ENCODE results near the gene S1PR3.
"Not testable (repeated sequence)": the region's sequence is repeated elsewhere in the genome, so short reads cannot be mapped to it uniquely, and the experiment has no call there.

The S1PR3 gene

GRCh38 chr9:88991066-88992034 is at the start of gene S1PR3:
S1PR3 (plus strand) TSS chr9:88991468; CDS start chr9:89001201, 9,733 bp downstream.
- DNase-seq (ENCODE audit: low spot score): peak; percentile 80

DNA sequence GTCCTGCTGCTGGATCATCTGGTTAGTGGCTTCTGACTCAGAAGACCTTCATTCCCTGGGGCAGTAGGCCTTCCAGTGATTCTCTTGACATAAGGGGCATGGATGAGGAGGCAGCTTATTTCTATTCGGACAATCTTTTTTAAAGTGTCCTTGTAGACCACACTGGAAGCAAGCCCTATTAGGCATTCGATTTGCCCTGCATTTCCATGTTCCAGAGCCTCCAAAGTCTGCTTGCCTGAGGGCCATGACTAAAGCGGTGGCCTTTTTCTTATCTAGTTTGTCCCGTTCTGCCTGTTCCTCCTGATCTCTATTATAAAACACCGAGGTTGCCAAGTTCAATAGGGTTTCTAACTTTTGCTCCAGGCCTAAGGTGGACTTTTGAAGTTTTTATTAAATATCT is 49.7 kb upstream of the S1PR3 start:
- DNase-seq (ENCODE audit: low spot score): not testable (repeated sequence)

- DNase-seq (ENCODE audit: low spot score): no peak
These were observed 48.9 kb upstream of the S1PR3 start for GRCh38 chr9:88942411-88942810.

DNA sequence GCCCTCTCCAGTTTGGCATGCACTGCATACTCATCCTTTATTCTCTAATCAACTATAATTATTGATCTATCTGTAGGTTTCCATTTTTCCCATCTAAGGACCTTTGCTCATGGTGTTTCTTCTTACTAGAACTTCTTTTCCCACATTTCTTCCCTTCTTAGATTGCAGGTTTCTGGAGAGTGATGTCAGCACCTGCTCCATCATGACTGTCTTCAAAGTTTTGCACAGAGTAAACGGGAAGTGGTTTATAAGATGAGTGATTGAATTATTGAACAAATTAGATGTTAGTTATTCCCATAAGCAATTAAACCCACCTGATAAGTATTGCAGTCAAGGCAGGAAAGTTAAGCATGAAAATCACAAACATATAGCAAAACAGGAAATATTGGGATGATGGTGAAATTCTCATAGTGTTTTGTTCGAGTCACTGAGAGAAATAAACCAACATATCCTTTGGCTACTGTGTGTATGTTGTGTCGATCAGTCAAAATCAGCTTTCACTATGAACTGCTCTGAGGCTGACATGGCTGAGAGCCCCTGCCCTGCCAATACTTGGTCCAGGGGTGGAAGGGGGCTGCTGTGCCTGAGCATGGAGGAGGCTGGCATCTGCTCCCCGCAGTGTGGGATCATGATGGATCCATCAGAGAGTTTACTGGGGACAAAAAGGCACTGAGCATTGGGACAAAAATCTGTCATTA is 45.5 kb upstream of the S1PR3 start:
- DNase-seq (ENCODE audit: low spot score): no peak

DNA sequence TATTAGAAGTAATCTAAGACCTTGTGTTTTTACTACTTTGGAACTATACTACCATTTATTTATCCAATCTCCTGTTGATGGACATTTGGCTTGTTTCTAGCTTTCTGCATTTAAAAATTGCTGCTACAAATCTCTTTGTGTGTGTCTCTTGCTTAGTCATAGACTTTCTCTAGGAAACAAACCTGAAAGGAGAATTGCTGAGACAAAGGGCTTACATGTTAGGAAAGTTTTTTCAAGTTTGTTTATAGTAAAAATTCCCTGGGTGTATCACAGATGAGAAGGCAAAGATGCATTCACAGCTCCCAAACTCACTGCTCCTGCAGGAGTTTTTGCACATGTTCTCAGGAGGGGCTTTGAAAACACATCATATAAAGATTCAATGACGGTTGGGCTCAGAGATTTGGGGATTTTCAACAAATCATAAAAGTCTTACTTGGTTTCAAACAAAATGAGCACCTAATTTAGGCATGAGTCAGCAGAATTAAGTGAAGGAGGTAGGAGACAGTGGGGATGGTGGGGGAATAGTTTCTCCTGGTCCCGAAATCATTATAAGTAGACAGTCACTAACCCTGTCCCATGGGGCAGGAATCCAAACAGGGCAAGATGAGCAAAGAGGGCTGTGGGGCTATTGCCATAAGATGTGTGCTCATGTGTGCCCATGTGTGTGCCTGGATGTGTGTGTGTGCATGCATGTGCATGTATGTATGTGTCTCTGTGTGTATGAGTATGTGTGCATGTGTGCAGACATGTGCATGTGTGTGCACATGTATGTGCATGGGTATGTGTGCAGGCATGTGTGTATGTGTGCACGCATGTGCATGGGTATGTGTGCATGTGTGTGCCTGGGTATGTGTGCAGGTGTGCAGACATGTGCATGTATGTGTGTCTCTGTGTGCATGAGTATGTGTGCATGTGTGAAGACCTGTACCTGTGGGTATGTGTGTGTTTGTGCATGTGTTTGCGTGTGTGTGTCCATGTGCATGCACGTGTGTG is 43.4 kb upstream of the S1PR3 start:
- DNase-seq (ENCODE audit: low spot score): no peak

GRCh38 chr9:88949425-88949824 is 41.8 kb upstream of the S1PR3 start:
- DNase-seq (ENCODE audit: low spot score): no peak

- peak; percentile 23 for DNase-seq (ENCODE audit: low spot score)
These were observed 41.3 kb upstream of the S1PR3 start for GRCh38 chr9:88949961-88950340.

DNA sequence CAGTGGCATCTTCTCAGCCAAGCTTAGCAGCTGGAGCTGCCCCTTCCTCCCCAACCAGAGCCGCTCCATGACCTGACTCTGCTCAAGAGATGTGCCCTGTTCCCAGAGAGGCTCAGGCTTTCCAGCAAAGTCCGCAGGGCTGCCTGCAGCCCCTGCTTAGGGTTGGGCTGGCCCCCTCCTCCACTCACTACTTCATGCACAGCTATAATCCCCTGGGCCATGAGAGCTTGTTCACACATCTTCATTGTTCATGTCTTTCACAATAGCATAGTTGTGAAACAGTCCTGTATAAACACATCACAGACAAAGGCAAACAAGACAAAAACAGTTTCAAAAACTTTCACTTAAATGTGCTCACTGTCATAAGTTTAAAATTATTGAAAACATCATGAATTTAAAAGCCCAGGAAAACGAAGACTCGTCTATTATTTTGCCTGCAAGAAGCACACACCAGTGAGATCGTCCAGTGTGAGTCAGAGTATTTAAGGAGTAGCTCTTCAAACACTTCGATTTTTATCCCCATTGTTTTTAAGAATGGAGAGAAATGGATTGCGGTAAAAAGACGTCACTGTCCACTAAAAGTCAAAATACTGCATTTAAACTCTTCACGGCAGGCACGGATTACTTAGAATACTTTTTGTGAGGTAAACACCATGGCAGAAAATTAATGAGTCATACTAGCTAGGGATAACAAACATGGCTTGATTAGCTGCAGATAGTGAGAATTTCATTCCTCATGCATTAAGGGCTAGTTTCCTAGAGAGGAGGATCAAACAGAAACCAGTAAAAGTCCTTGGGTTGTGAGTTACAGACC is 40.7 kb upstream of the S1PR3 start:
- peak; percentile 47 for DNase-seq (ENCODE audit: low spot score)

DNA sequence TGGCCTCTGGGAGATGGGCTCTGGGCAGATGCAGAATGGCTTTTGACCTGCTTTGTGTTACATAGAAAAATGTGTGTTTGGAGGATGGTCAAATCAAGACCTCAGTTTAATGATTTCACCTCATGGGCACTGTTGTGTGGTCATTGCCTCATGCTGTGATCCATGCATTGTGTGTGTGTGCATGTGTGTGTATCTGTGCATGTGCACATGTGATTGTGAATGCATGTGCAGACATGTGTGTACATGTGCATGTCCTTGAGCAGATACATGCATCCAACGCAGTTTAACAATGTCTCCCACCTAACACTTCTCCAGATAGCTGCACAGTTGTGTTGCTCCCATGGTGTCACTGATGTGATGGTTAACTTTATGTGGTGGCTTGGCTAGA is 40.1 kb upstream of the S1PR3 start:
- no peak for DNase-seq (ENCODE audit: low spot score)

DNA sequence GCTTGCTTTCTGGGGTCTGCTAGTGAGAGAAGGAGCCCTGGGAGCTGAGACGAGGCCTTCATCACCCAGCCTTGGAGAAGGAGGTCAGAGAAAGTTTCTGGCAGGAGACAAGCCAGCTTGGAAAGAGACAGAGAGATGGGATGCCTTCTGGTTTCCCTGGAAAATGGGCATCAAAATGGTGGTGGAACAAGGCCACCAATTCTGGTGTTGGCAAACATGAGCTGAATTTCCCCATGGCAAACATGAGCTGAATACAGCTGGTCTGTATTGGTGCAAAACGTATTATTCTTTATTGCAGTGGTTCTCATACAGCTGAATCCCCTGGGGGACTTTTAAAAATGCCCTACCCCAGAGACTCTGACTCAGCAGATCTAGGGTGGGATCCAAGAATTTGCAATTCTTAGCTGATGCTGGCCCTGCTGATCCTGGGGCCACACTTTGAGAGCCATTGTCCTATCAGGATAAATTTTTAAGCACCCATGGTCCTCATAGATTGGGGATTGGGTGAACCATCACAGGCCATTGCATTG is 39.1 kb upstream of the S1PR3 start:
- no peak for DNase-seq (ENCODE audit: low spot score)

DNA sequence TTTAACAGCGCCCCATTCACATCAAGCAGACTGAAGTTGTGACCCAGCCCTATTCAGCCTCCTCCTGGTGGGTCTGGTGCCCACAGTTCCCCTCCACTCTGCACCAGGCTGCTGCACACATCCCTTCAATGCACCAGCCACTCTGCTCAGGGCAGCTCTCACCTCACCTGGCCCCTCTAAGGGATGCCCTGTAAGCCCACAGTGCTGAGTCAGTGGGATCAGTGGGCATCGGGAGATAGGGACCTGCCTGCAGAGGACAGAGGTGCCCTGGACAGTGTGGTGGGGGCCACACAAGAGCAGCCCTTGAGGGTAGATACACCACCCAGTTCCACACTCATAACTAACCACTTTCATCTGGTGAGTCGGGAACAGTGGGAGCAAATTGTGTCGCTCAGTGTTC is 38.3 kb upstream of the S1PR3 start:
- no peak for DNase-seq (ENCODE audit: low spot score)

DNA sequence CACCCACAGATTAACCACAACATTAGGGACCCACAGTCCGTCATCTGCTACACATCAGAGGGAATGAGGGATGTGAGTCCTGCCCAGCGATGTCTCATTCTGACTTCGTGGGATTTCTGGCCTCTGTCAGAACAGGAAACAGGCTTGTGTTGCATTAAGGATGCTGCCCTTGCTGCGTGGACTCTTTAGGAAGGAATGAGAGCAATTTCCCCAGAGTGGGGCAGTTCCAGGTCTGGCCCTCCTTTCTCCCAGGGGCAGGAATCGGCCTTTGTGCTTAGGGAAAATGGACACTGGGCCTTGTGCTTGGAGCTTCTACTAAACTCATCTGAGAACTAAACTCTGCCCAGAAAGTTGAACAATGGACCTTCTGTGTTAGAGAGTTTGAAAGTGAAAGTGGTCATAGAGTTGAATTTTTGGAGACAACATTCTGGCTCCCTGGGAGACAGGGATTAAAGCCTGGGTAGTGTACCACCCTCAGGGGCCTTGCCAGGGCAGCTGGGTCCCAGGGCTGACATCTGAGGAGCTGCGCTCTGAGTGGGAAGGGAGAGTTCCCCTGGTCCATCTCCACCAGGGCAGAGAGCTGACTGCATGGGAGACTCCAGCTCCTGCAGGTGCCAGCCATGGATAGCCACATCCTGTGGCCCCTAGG is 37.8 kb upstream of the S1PR3 start:
- peak; percentile 71 for DNase-seq (ENCODE audit: low spot score)

GRCh38 chr9:88954066-88954465 is 37.2 kb upstream of the S1PR3 start:
- peak; percentile 34 for DNase-seq (ENCODE audit: low spot score)

GRCh38 chr9:88957526-88957925 is 33.7 kb upstream of the S1PR3 start:
- no peak for DNase-seq (ENCODE audit: low spot score)

GRCh38 chr9:88959727-88960469 is 31.4 kb upstream of the S1PR3 start:
- no peak for DNase-seq (ENCODE audit: low spot score)

GRCh38 chr9:88960632-88961031 is 30.6 kb upstream of the S1PR3 start:
- no peak for DNase-seq (ENCODE audit: low spot score)

DNA sequence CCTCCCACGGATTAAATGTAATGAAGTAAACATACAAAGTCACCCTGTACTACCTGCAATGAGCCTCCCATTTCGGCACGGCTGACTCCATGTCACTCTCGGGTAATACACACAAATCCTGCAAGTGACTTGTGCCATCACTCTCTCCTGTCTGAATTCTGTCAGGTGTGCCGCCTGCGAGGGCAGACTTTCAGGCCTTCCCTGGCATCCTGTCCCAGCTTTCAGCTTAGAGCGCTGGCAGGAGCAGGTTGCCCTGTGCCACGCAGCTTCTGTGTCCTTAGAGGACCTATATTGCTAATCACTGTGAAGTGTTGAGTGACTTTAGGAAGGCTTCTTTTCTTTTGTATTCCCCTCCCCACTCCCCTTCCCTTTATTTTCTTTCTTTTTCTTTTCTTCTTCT is 25.8 kb upstream of the S1PR3 start:
- DNase-seq (ENCODE audit: low spot score): no peak

GRCh38 chr9:88966894-88967676 is 24.2 kb upstream of the S1PR3 start:
- no peak for DNase-seq (ENCODE audit: low spot score)

DNA sequence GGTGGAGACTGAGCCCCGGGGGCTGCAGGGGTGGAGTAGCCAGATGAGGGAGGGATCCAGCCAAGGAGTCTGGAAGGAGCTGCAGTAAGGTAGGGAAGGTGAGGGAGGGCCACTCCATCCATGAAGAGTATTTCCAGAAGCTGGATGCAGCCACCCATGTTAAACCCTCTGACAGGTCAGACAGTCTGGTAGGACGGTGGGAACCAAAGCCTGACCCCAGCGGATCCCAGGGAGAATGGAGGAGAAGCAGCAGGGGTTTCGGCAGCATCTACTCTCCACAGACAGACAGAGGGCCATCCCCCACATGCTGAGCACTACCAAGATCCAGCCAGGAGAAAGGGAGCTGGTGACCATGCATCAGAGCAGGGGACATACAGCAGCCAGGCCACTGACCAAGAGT is 22.5 kb upstream of the S1PR3 start:
- DNase-seq (ENCODE audit: low spot score): no peak
